ENCODE measurements around the gene PDE4D. TPM values are rescaled to one million over a fixed set of nuclear protein-coding genes. Genes with fewer than 3 reads are reported as not detected.

Gene PDE4D
- total and polyA plus RNA-seq, 2 of the 4 experiments (the other 2 are of a cell fraction): 1.4 to 7.9 TPM

GRCh38 chr5:59557572-59557971 lies 336.0 kb downstream of the PDE4D start:
- no peaks in the 10 kb centered on the region for H3K36me3 ChIP-seq (ENCODE audit: control insufficient read depth, insufficient read depth, low read length)
- no peak overlapping the region for H3K9ac ChIP-seq (ENCODE audit: low read depth, low read length)
- POLR2A ChIA-PET (ENCODE audit: unreplicated experiment): no interaction called here
- H4K91ac ChIP-seq (ENCODE audit: insufficient read depth, low read depth, low read length): no peak overlapping the region
- H3K27ac ChIP-seq (ENCODE audit: insufficient read depth, low read length): no peak overlapping the region
- no peak overlapping the region for H2AK5ac ChIP-seq (ENCODE audit: low read depth, low read length)
- H2BK20ac ChIP-seq (ENCODE audit: low read depth, low read length): no peak overlapping the region
- H3K79me1 ChIP-seq (ENCODE audit: low read depth in 1 of 2, low read length in 2 of 2): no peaks in the 10 kb centered on the region
- no peaks in the 10 kb centered on the region for H4K20me1 ChIP-seq (ENCODE audit: insufficient read depth, low read length)
- H3K4me3 ChIP-seq (ENCODE audit: insufficient read depth, low read depth, low read length): no peak overlapping the region
- BruUV-seq (replicated peaks): no TSS peak
- CTCF ChIA-PET: no interaction called here
- no peaks in the 10 kb centered on the region for H3K9me3 ChIP-seq (ENCODE audit: control insufficient read depth, insufficient read depth, low read length)
- H3K4me2 ChIP-seq (ENCODE audit: low read depth, low read length): no peak overlapping the region
- TF ChIP-seq FOS (IDR thresholded peaks at IDR 0.05; ENCODE audit: low read depth, low read length) (no peak), SMC3 (IDR thresholded peaks at IDR 0.05; ENCODE audit: low read depth, low read length) (no peak), MXI1 (IDR thresholded peaks at IDR 0.05; ENCODE audit: borderline replicate concordance, low read depth, low read length) (no peak), USF2 (IDR thresholded peaks at IDR 0.05; ENCODE audit: low read depth, low read length) (no peak), POLR2A (IDR thresholded peaks at IDR 0.05; ENCODE audit: low read depth, low read length) (no peak), RAD21 (IDR thresholded peaks at IDR 0.05; ENCODE audit: low read length) (no peak), RCOR1 (IDR thresholded peaks at IDR 0.05; ENCODE audit: insufficient replicate concordance, low read length) (no peak), BHLHE40 (IDR thresholded peaks at IDR 0.05; ENCODE audit: low read depth, low read length) (no peak), CHD1 (IDR thresholded peaks at IDR 0.05; ENCODE audit: low read depth, low read length) (no peak), MAFK (IDR thresholded peaks at IDR 0.05; ENCODE audit: low read depth, low read length) (no peak)
- in situ Hi-C loops (cut with MboI; ENCODE audit: low sequenced_read_pairs) (no loop called here), dilution Hi-C loops (cut with HindIII; ENCODE audit: low sequenced_read_pairs, unreplicated experiment) (no loop called here), intact Hi-C loops (cut with micrococcal nuclease) (no loop called here)
- no peak overlapping the region for H3K23ac ChIP-seq (ENCODE audit: low read depth, low read length)
- H3K4me1 ChIP-seq (ENCODE audit: control insufficient read depth, insufficient read depth, low read length): no peaks in the 10 kb centered on the region
- no peak overlapping the region for H3K56ac ChIP-seq (ENCODE audit: extremely low read depth, insufficient read depth, low read length)
- H2AFZ ChIP-seq (replicated peaks; ENCODE audit: low read length, poor library complexity): no peak overlapping the region
- H3K27me3 ChIP-seq (ENCODE audit: control insufficient read depth, insufficient read depth, low read length): no peaks in the 10 kb centered on the region
- H3K18ac ChIP-seq (ENCODE audit: low read depth, low read length): no peak overlapping the region
- no peak overlapping the region for H3K14ac ChIP-seq (replicated peaks; ENCODE audit: low read depth, low read length)
- H2BK15ac ChIP-seq (ENCODE audit: low read depth, low read length): no peak overlapping the region
- H2BK5ac ChIP-seq (ENCODE audit: low read depth, low read length, poor library complexity, severe bottlenecking): no peak overlapping the region
- H4K5ac ChIP-seq (ENCODE audit: low read depth, low read length): no peak overlapping the region
- DNase-seq (no peak), ATAC-seq (ENCODE audit: low read depth) (no peak)
- H3K4ac ChIP-seq (ENCODE audit: low read depth, low read length): no peak overlapping the region
- no peak overlapping the region for H2AK9ac ChIP-seq (replicated peaks; ENCODE audit: low read depth, low read length, poor library complexity)
- no peak overlapping the region for H4K8ac ChIP-seq (ENCODE audit: low read depth in 2 of 2, low read length in 2 of 2)
- no peaks in the 10 kb centered on the region for H3K9me1 ChIP-seq (ENCODE audit: insufficient read depth, low read length)
- no peak overlapping the region for H2BK120ac ChIP-seq (ENCODE audit: low read depth, low read length)

All from IMR-90 (cell line).